Ascending aorta (tissue), 2 donors: ENCODE data around the gene CRTC1. TPM values are rescaled to one million over a fixed set of nuclear protein-coding genes. Genes with fewer than 3 reads are reported as not detected.

Source experiments
- DNase-seq, 2 donors: peaks; one replicate each; pipeline ENCODE4 v3.0.0-alpha.2; 2019; ENCODE audit warnings: low spot score in 2 of 2
- H3K27ac ChIP-seq, 2 donors: fragments of 200-600 bp; sonication (generic); one replicate each; pipeline ENCODE4 v1.5.1; 2016 to 2017; ENCODE audit warnings: mild to moderate bottlenecking in 1 of 2
- H3K27me3 ChIP-seq: fragments of 200-600 bp; sonication (generic); one replicate; pipeline ENCODE4 v1.5.1; 2017
- H3K36me3 ChIP-seq, 2 donors: fragments of 200-600 bp; sonication (generic); one replicate each; pipeline ENCODE4 v1.5.1; 2016
- H3K4me1 ChIP-seq, 2 donors: fragments of 200-600 bp; sonication (generic); one replicate each; pipeline ENCODE4 v1.5.1; 2016 to 2017; ENCODE audit warnings: mild to moderate bottlenecking in 1 of 2
- H3K4me3 ChIP-seq, 2 donors: fragments of 200-600 bp; sonication (generic); one replicate each; pipeline ENCODE4 v1.5.1; 2016 to 2017; ENCODE audit warnings: mild to moderate bottlenecking in 1 of 2
- H3K9me3 ChIP-seq, 2 donors: fragments of 200-600 bp; sonication (generic); one replicate each; pipeline ENCODE4 v1.5.1; 2016
- intact Hi-C: fragments of 100-400 bp; cut with DNase I; formaldehyde crosslinking; loops from one replicate; pipeline ENCODE4 v1.15.1; 2023
- total RNA-seq: library from RNA; depleted of rRNA; stranded (reverse); fragments of >200 nt; gene quantifications from one replicate; pipeline ENCODE4 v1.1.0, GENCODE V29; 2016
- TF ChIP-seq, protein P1 (sequence below), 3 experiments: fragments of 200-600 bp in 2 of 3; fragments of 450-650 bp in 1 of 3; sonication (generic) in 2 of 3; IDR thresholded peaks; one replicate each; pipeline ENCODE4 v1.5.1; 2016 to 2019; ENCODE audit warnings: antibody characterized with exemption in 3 of 3, mild to moderate bottlenecking in 1 of 3, moderate library complexity in 1 of 3

CRTC1 gene
- total RNA-seq, 1 donor from 2014 or later: 10.0 TPM

DNA sequence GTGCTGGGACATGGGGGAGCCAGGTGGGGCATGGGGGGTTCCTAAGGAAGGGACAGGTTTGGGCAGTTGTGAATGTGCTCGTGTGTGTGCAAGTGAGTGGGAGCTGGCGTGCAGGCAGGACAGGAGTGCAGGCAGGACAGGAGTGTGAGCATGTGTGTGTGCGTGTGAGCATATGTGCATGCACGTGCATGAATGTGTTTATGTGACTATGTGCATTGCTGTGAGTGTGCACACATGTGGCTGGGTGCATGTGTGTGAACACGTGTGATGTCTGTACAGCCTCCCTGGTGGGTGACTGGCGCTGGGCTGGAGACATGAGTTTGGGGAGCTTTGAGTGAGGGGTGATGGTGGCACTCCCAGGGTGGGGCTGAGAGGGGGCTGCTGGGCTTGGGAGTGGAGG is 33.4 kb downstream of the CRTC1 start:
- Histone ChIP-seq H3K9me3 (no peaks in the 10 kb centered on the region), H3K4me3 (no peak overlapping the region), H3K27me3 (no peaks in the 10 kb centered on the region), H3K36me3 (peaks cover 0 to 3% of the 10 kb centered on the region in 2 donors), H3K27ac (no peak overlapping the region), H3K4me1 (no peaks in the 10 kb centered on the region)
- intact Hi-C loops: no loop called here
- DNase-seq: no peak
- TF ChIP-seq, protein P1, sequence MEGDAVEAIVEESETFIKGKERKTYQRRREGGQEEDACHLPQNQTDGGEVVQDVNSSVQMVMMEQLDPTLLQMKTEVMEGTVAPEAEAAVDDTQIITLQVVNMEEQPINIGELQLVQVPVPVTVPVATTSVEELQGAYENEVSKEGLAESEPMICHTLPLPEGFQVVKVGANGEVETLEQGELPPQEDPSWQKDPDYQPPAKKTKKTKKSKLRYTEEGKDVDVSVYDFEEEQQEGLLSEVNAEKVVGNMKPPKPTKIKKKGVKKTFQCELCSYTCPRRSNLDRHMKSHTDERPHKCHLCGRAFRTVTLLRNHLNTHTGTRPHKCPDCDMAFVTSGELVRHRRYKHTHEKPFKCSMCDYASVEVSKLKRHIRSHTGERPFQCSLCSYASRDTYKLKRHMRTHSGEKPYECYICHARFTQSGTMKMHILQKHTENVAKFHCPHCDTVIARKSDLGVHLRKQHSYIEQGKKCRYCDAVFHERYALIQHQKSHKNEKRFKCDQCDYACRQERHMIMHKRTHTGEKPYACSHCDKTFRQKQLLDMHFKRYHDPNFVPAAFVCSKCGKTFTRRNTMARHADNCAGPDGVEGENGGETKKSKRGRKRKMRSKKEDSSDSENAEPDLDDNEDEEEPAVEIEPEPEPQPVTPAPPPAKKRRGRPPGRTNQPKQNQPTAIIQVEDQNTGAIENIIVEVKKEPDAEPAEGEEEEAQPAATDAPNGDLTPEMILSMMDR (IDR thresholded peaks at IDR 0.05): no peak

DNA sequence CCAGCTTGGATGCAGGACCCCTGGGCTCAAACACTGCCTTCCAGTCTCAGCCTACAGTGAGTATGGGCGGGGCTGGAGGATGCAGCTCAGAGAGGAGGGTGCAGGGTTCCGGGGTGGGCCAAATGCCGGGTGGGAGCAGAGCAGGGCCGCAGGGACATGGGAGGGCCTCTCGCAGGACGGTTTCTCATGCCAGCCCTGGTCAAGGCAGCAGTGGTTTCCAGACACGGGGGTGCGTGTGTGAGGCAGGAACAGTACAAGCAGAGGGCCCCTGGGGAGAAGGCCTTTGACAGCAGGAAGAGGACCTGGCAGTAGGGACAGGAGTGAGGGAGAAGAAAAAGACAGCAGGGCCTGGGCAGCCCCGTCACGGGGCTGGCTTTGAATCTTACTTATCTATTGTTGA is 34.1 kb downstream of the CRTC1 start:
- Histone ChIP-seq H3K27ac (no peak overlapping the region), H3K9me3 (no peaks in the 10 kb centered on the region), H3K4me3 (no peak overlapping the region), H3K36me3 (peaks cover 0 to 3% of the 10 kb centered on the region in 2 donors), H3K27me3 (no peaks in the 10 kb centered on the region), H3K4me1 (no peaks in the 10 kb centered on the region)
- DNase-seq: no peak
- TF ChIP-seq, protein P1 (IDR thresholded peaks at IDR 0.05): no peak
- intact Hi-C loops: no loop called here

DNA sequence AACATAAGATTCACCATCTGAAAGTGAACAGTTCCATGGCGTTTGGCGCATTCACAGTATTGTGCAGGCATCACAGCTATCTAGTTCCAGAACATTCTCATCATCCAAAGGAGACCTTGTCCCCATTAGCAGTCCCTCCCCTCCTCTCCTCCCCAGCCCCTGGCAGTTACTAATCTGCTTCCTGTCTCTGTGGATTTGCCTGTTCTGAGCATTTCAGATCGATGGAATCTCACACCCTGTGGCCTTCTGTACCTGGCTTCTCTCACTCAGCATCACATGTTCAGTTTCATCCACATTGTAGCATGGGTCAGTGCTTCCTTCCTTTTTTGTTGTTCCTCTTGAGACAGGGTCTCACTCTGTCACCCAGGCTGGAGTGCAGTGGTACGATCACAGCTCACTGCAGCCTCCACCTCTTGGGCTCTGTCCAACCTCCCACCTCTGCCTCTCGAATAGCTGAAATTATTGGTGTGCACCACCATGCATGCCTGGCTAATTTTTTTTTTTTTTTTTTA is 34.6 kb downstream of the CRTC1 start:
- intact Hi-C loops: no loop called here
- DNase-seq: no peak
- peaks cover 0 to 3% of the 10 kb centered on the region in 2 donors for H3K36me3 ChIP-seq
- H3K27me3 ChIP-seq: no peaks in the 10 kb centered on the region
- no peaks in the 10 kb centered on the region for H3K4me1 ChIP-seq
- no peak overlapping the region for H3K27ac ChIP-seq
- TF ChIP-seq, protein P1 (IDR thresholded peaks at IDR 0.05): no peak
- no peaks in the 10 kb centered on the region for H3K9me3 ChIP-seq
- no peak overlapping the region for H3K4me3 ChIP-seq

DNA sequence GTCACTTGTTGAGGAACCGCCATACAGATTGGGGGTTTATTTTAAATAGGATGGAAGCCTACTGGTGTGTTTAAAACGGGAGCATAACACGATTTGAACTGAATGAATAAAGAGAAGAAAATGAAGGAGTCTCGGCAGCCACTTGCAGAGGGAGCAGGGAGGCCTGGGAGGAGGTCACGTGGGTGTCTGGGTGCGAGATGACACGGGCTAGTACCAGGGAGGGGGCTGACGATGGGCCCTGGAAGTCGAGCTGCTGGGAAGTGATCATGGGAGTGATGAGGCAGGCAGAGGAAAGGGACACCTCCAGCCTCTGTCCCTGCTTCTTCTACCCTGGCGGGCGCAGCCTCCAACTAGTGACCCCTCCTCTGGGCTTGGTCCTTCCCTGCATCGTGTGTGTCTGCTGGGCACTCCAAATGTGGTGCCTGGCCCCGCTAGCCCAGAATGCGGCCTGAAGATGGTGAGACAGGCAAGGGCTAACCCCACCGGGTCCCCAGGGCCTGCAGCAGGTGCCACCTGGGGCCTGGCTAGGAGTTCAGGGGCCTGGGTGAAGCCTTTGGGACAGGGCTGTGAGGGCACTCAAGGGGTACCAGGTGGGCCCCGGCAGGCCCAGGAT is 35.5 kb downstream of the CRTC1 start:
- no peak overlapping the region for H3K4me3 ChIP-seq
- no peak overlapping the region for H3K27ac ChIP-seq
- no peaks in the 10 kb centered on the region for H3K9me3 ChIP-seq
- no peaks in the 10 kb centered on the region for H3K27me3 ChIP-seq
- TF ChIP-seq, protein P1 (IDR thresholded peaks at IDR 0.05): no peak
- no peak for DNase-seq
- peaks cover 0 to under 1% of the 10 kb centered on the region in 2 donors for H3K36me3 ChIP-seq
- H3K4me1 ChIP-seq: no peaks in the 10 kb centered on the region
- intact Hi-C loops: no loop called here

DNA sequence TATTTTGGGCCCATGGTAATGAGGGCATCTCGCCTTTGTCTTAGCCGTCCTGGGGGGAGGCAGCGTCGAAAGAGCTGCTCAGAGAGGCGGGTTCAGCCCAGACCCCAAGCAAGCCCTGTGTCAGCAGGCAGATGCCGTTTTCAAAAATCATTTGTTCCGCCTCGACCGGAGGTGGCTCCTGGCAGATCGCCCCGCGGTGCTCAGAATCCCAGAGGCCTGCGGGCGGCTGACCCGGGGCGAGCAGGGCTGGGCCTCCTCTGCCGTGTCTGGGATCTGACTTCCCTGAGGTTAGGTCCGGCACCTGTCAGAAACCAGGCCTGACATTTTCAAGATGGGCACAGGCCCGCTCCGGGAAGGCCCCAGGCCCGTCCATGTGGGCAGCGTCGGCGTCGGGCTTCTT is 36.1 kb downstream of the CRTC1 start:
- Histone ChIP-seq H3K27ac (no peak overlapping the region), H3K4me3 (no peak overlapping the region), H3K4me1 (no peaks in the 10 kb centered on the region), H3K27me3 (no peaks in the 10 kb centered on the region), H3K9me3 (no peaks in the 10 kb centered on the region), H3K36me3 (no peaks in the 10 kb centered on the region)
- DNase-seq: no peak
- intact Hi-C loops: no loop called here
- TF ChIP-seq, protein P1 (IDR thresholded peaks at IDR 0.05): no peak
